Endothelial cell of umbilical vein (primary cell): Measurements from ENCODE around the gene ABCB10. TPM values are rescaled to one million over a fixed set of nuclear protein-coding genes. Genes with fewer than 3 reads are reported as not detected.

Experiments
- BruUV-seq: library from RNA; stranded (reverse); fragments of 400-500 nt; replicated peaks from 2 replicates; lab custom pipeline; 2021; lab: Mats Ljungman, UMichigan
- CTCF ChIA-PET: fragments of 300-600, 350-600 bp; sonication (Branson Sonifier 250); formaldehyde crosslinking; loops from one replicate; lab custom pipeline; 2021; ENCODE audit warnings: antibody characterized with exemption, inconsistent platforms; lab: Charles Lee
- POLR2A ChIA-PET: fragments of 300-600, 350-600 bp; sonication (Branson Sonifier 250); formaldehyde crosslinking; loops from one replicate; lab custom pipeline; 2021; ENCODE audit warnings: antibody characterized with exemption, inconsistent platforms; lab: Charles Lee
- DNase-seq: peaks from one replicate; pipeline ENCODE4 v3.0.0-alpha.2; 2011; ENCODE audit warnings: low read depth, low spot score
- FAIRE-seq: peaks from 2 replicates; lab custom pipeline; 2011; peaks lifted over from hg19 to GRCh38; lab: Jason Lieb, UNC
- H2AFZ ChIP-seq: 2 replicates; pipeline ENCODE4 v1.6.0; 2012; ENCODE audit warnings: low read depth, low read length, control low read depth, inconsistent platforms
- H3K27ac ChIP-seq: 2 replicates; pipeline ENCODE4 v1.5.1; 2011; ENCODE audit warnings: low read depth, mild to moderate bottlenecking, control low read depth, low read length, moderate library complexity; ENCODE audit not compliant: insufficient read depth
- H3K27me3 ChIP-seq, 2 experiments: 2 replicates each; pipeline versions ENCODE4 v1.6.0 to v1.6.1; 2011; ENCODE audit warnings: low read length in 2 of 2, mixed read lengths in 1 of 2; ENCODE audit not compliant: control insufficient read depth in 2 of 2, insufficient read depth in 2 of 2
- H3K36me3 ChIP-seq, 2 experiments: 2 replicates in 1 of 2; 3 replicates in 1 of 2; pipeline ENCODE4 v1.5.1; 2011; ENCODE audit warnings: low read length in 2 of 2, mild to moderate bottlenecking in 1 of 2, moderate library complexity in 1 of 2; ENCODE audit not compliant: control insufficient read depth in 2 of 2, insufficient read depth in 2 of 2; ENCODE audit errors: extremely low read depth in 1 of 2
- H3K4me1 ChIP-seq: 3 replicates; pipeline ENCODE4 v1.5.1; 2011; ENCODE audit warnings: mild to moderate bottlenecking, low read length; ENCODE audit not compliant: control insufficient read depth, insufficient read depth; ENCODE audit errors: extremely low read depth
- H3K4me2 ChIP-seq: 2 replicates; pipeline ENCODE4 v1.6.1; 2011; ENCODE audit warnings: low read length, control low read depth, mixed read lengths; ENCODE audit not compliant: insufficient read depth
- H3K4me3 ChIP-seq, 3 experiments: fragments of 200-600 bp in 1 of 3; sonication (generic), shearing (Covaris generic) in 1 of 3; replicated peaks in 1 of 3; 2 replicates each; pipeline ENCODE4 v1.5.1; 2011 to 2016; ENCODE audit warnings: control low read depth in 3 of 3, low read length in 3 of 3, mild to moderate bottlenecking in 2 of 3, inconsistent platforms in 1 of 3, low read depth in 1 of 3, moderate library complexity in 1 of 3; ENCODE audit not compliant: insufficient read depth in 1 of 3
- H3K79me2 ChIP-seq: 2 replicates; pipeline ENCODE4 v1.6.0; 2012; ENCODE audit warnings: low read length, inconsistent platforms; ENCODE audit not compliant: control insufficient read depth, insufficient read depth
- H3K9ac ChIP-seq: replicated peaks from 2 replicates; pipeline ENCODE3; 2011; ENCODE audit warnings: low read length, control low read depth; ENCODE audit not compliant: insufficient read depth; ENCODE audit errors: extremely low read depth
- H3K9me1 ChIP-seq: replicated peaks from 3 replicates; pipeline ENCODE4 v1.6.0; 2011; ENCODE audit warnings: mild to moderate bottlenecking, low read length; ENCODE audit not compliant: control insufficient read depth, insufficient read depth; ENCODE audit errors: extremely low read depth
- H3K9me3 ChIP-seq: replicated peaks from 2 replicates; pipeline ENCODE4 v1.5.1; 2012; ENCODE audit warnings: low read length, inconsistent platforms; ENCODE audit not compliant: control insufficient read depth, insufficient read depth
- H4K20me1 ChIP-seq: replicated peaks from 2 replicates; pipeline ENCODE3; 2011; ENCODE audit warnings: mild to moderate bottlenecking, low read length; ENCODE audit not compliant: control insufficient read depth, insufficient read depth; ENCODE audit errors: extremely low read depth
- CTCF ChIP-seq, 2 donors: IDR thresholded peaks; 1 replicate in 1 of 2; 2 replicates in 1 of 2; pipeline ENCODE4 v1.5.1; 2011; ENCODE audit warnings: low read length in 2 of 2, mild to moderate bottlenecking in 2 of 2, moderate library complexity in 2 of 2, control low read depth in 1 of 2, inconsistent platforms in 1 of 2, low read depth in 1 of 2; ENCODE audit not compliant: insufficient read depth in 1 of 2; ENCODE audit errors: extremely low read depth in 1 of 2
- EZH2 ChIP-seq: IDR thresholded peaks from 2 replicates; pipeline ENCODE4 v1.6.1; 2012; ENCODE audit warnings: borderline replicate concordance, low read depth, mild to moderate bottlenecking, moderate library complexity, low read length, inconsistent platforms; ENCODE audit not compliant: severe bottlenecking
- FOS ChIP-seq: IDR thresholded peaks from 2 replicates; pipeline ENCODE4 v1.6.1; 2011; ENCODE audit warnings: mild to moderate bottlenecking, low read length, moderate library complexity, borderline replicate concordance; ENCODE audit not compliant: insufficient read depth
- GATA2 ChIP-seq: IDR thresholded peaks from 2 replicates; pipeline ENCODE4 v1.7.0; 2011; ENCODE audit warnings: low read depth, mild to moderate bottlenecking, moderate library complexity, mixed read lengths, low read length; ENCODE audit not compliant: insufficient read length, insufficient read depth
- JUN ChIP-seq: IDR thresholded peaks from 2 replicates; pipeline ENCODE4 v1.6.1; 2011; ENCODE audit warnings: borderline replicate concordance, low read depth; ENCODE audit not compliant: insufficient read length, insufficient read depth
- MYC ChIP-seq: IDR thresholded peaks from one replicate; pipeline ENCODE4 v1.6.1; 2011; ENCODE audit warnings: mild to moderate bottlenecking, low read depth, low read length
- POLR2A ChIP-seq: IDR thresholded peaks from 2 replicates; pipeline ENCODE4 v1.6.1; 2012; ENCODE audit warnings: low read depth, mild to moderate bottlenecking, control low read depth, low read length
- POLR2AphosphoS5 ChIP-seq: IDR thresholded peaks from 2 replicates; pipeline ENCODE4 v1.6.1; 2012; ENCODE audit warnings: low read depth, mild to moderate bottlenecking, control low read depth, low read length, moderate library complexity; ENCODE audit not compliant: insufficient read depth
- dilution Hi-C: fragments of 300-500 bp; cut with MboI; formaldehyde crosslinking; loops from one replicate; pipeline ENCODE4 v1.15.0; 2019; ENCODE audit warnings: low sequenced_read_pairs; ENCODE audit not compliant: extremely low pct_ligation_motif_present
- intact Hi-C: fragments of 100-400 bp; cut with micrococcal nuclease; formaldehyde crosslinking; loops from one replicate; pipeline ENCODE4 v1.10.0; 2022
- polyA plus RNA-seq, 4 experiments: library from polyadenylated mRNA; depleted of rRNA in 3 of 4; stranded (reverse) in 3 of 4; unstranded in 1 of 4; fragments of >200 nt; gene quantifications; 2 replicates each; pipeline versions ENCODE4 v1.2.1 to v1.2.3, GENCODE V29; 2011 to 2012; ENCODE audit warnings: missing spikeins in 1 of 4
- total RNA-seq: library from RNA; stranded (reverse); gene quantifications from 2 replicates; pipeline ENCODE4 v1.2.3, GENCODE V29; 2021
- TF ChIP-seq, protein P1 (sequence below): IDR thresholded peaks from 2 replicates; pipeline ENCODE4 v1.6.1; 2011; ENCODE audit not compliant: insufficient read depth, insufficient read length

Gene ABCB10
- total and polyA plus RNA-seq, 2 donors (not counting 3 experiments of a cell fraction or from before 2014, with no cell fraction given), result 6.0 to 19.4 TPM

DNA sequence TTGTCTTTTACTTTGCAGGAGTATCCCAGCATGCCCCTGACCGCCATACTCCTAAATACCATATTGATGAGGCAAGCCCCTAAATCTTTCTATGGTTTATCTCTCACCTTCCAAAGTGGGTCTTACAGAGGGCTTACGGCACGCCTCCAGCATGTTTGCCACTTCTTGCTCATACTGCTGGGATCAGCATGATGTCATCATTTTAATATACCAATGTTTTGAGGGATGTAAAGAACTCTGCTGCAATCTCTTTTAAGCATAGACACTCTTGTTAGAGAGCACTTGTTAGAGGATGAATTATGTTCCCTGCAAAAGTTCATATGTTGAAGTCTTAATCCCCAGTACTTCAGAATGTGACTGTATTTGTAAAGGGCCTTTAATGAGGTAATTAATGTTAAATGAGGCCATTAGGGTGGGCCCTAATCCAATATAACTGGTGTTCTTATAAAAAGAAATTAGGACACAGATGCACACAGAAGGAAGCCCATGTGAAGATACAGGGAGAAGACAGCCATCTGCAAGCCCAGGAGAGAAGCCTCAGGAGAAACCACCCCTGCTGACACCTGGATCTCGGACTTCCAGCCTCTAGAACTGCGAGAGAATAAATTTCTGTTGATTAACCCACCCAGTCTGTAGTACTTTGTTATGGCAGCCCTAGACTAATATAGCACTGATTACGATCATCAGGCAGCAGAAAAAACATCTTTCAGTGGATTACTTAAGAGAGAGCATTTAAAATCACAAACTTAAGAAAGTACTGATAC is 16.4 kb upstream of the ABCB10 start:
- Histone ChIP-seq H3K79me2 (no peaks in the 10 kb centered on the region), H4K20me1 (no peaks in the 10 kb centered on the region), H3K9me1 (no peaks in the 10 kb centered on the region), H3K36me3 (no peaks in the 10 kb centered on the region), H3K4me1 (peaks cover 6% of the 10 kb centered on the region), H3K27me3 (no peaks in the 10 kb centered on the region), H3K27ac (no peak overlapping the region), H3K9me3 (no peaks in the 10 kb centered on the region), H3K4me3 (no peak overlapping the region), H3K4me2 (no peak overlapping the region), H2AFZ (no peak overlapping the region), H3K9ac (no peak overlapping the region)
- CTCF ChIA-PET, result no interaction called here
- POLR2A ChIA-PET, result no interaction called here
- intact Hi-C loops (no loop called here), dilution Hi-C loops (no loop called here)
- DNase-seq, result no peak
- no peak for FAIRE-seq
- no TSS peak for BruUV-seq
- TF ChIP-seq POLR2A (no peak), MYC (no peak), EZH2 (no peak), POLR2AphosphoS5 (no peak), FOS (no peak), GATA2 (no peak), JUN (no peak), CTCF (IDR thresholded peaks at IDR 0.05; ENCODE audit: extremely low read depth in 1 of 2, insufficient read depth in 1 of 2, low read depth in 1 of 2, low read length in 2 of 2) (no peak)
- TF ChIP-seq, protein P1, sequence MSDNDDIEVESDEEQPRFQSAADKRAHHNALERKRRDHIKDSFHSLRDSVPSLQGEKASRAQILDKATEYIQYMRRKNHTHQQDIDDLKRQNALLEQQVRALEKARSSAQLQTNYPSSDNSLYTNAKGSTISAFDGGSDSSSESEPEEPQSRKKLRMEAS, result no peak
